C4-2B (cell line): Measurements from ENCODE around the gene ZNF786.

Experiments used
- ZFX ChIP-seq: fragments of 450-650 bp; IDR thresholded peaks from 2 replicates; pipeline ENCODE4 v1.6.1; 2017
- TF ChIP-seq, protein P1 (sequence below): fragments of 450-650 bp; conservative IDR thresholded peaks from 2 replicates; pipeline ENCODE4 v1.5.1; 2017; ENCODE audit warnings: mild to moderate bottlenecking

DNA sequence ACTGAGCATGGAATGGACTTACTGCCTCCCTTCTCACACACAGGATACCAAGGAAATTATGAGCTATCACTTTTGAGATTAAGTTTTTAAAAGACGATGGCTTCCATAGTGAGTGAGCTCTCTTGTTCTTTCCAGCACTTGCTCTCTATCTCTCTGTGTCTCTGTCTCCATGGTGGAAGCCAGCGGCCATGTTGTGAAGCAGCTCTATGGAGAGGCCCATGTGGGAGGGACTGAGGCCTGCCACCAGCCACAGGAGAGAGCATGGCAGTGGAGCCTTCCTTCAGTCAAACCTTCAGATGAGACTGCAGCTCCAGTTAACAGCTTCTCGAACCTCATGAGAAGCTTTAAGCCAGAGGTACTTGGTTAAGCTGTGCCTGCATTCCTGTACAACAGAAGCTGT lies 41.7 kb downstream of the ZNF786 start:
- TF ChIP-seq, protein P1, sequence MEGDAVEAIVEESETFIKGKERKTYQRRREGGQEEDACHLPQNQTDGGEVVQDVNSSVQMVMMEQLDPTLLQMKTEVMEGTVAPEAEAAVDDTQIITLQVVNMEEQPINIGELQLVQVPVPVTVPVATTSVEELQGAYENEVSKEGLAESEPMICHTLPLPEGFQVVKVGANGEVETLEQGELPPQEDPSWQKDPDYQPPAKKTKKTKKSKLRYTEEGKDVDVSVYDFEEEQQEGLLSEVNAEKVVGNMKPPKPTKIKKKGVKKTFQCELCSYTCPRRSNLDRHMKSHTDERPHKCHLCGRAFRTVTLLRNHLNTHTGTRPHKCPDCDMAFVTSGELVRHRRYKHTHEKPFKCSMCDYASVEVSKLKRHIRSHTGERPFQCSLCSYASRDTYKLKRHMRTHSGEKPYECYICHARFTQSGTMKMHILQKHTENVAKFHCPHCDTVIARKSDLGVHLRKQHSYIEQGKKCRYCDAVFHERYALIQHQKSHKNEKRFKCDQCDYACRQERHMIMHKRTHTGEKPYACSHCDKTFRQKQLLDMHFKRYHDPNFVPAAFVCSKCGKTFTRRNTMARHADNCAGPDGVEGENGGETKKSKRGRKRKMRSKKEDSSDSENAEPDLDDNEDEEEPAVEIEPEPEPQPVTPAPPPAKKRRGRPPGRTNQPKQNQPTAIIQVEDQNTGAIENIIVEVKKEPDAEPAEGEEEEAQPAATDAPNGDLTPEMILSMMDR, result no peak
- no peak for TF ChIP-seq ZFX
